ENCODE results near the gene NDST1.

NDST1 gene

GRCh38 chr5:150606476-150606875 is 98.5 kb downstream of the NDST1 start:
- DNase-seq (ENCODE audit: low read depth in 2 of 2): no peak

GRCh38 chr5:150607105-150607504 is 99.2 kb downstream of the NDST1 start:
- DNase-seq (ENCODE audit: low read depth in 2 of 2): no peak
